HL-60 (cell line): ENCODE results near the gene DLG5.

Source experiments
- POLR2AphosphoS5 ChIP-seq: IDR thresholded peaks from 2 replicates; pipeline ENCODE4 v1.6.1; 2012; ENCODE audit warnings: low read depth
- SPI1 ChIP-seq: IDR thresholded peaks from 2 replicates; pipeline ENCODE4 v1.6.1; 2012; ENCODE audit warnings: low read depth, mild to moderate bottlenecking, borderline replicate concordance
- TF ChIP-seq, protein P1 (sequence below): IDR thresholded peaks from one replicate; pipeline ENCODE4 v1.5.1; 2011; ENCODE audit warnings: low read length, control low read depth, inconsistent platforms; ENCODE audit not compliant: insufficient read depth
- TF ChIP-seq, protein P2 (sequence below): IDR thresholded peaks from 2 replicates; pipeline ENCODE4 v1.6.1; 2012; ENCODE audit warnings: low read depth; ENCODE audit not compliant: insufficient replicate concordance

DNA sequence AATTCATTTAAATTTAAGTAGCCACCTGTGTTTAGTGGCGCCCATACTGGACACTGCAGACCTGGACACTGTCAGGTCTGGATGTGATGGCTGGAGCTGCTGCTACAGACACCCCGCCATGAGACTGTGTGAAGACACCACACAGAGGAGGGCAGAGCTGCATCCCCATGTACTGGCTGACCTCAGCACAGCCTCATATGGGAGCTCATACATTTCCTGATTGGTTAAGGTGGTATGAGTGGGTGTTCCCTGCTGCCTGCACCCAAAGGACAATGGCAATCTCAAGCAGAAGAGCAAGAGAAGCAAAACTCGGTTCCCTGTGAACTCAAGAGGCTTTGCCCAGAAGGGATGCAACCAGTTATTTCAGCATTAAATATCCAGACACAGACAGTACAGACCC, 60.0 kb downstream of the DLG5 start:
- TF ChIP-seq, protein P1, sequence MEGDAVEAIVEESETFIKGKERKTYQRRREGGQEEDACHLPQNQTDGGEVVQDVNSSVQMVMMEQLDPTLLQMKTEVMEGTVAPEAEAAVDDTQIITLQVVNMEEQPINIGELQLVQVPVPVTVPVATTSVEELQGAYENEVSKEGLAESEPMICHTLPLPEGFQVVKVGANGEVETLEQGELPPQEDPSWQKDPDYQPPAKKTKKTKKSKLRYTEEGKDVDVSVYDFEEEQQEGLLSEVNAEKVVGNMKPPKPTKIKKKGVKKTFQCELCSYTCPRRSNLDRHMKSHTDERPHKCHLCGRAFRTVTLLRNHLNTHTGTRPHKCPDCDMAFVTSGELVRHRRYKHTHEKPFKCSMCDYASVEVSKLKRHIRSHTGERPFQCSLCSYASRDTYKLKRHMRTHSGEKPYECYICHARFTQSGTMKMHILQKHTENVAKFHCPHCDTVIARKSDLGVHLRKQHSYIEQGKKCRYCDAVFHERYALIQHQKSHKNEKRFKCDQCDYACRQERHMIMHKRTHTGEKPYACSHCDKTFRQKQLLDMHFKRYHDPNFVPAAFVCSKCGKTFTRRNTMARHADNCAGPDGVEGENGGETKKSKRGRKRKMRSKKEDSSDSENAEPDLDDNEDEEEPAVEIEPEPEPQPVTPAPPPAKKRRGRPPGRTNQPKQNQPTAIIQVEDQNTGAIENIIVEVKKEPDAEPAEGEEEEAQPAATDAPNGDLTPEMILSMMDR, result no peak
- TF ChIP-seq, protein P2, sequence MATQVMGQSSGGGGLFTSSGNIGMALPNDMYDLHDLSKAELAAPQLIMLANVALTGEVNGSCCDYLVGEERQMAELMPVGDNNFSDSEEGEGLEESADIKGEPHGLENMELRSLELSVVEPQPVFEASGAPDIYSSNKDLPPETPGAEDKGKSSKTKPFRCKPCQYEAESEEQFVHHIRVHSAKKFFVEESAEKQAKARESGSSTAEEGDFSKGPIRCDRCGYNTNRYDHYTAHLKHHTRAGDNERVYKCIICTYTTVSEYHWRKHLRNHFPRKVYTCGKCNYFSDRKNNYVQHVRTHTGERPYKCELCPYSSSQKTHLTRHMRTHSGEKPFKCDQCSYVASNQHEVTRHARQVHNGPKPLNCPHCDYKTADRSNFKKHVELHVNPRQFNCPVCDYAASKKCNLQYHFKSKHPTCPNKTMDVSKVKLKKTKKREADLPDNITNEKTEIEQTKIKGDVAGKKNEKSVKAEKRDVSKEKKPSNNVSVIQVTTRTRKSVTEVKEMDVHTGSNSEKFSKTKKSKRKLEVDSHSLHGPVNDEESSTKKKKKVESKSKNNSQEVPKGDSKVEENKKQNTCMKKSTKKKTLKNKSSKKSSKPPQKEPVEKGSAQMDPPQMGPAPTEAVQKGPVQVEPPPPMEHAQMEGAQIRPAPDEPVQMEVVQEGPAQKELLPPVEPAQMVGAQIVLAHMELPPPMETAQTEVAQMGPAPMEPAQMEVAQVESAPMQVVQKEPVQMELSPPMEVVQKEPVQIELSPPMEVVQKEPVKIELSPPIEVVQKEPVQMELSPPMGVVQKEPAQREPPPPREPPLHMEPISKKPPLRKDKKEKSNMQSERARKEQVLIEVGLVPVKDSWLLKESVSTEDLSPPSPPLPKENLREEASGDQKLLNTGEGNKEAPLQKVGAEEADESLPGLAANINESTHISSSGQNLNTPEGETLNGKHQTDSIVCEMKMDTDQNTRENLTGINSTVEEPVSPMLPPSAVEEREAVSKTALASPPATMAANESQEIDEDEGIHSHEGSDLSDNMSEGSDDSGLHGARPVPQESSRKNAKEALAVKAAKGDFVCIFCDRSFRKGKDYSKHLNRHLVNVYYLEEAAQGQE, result no peak
- TF ChIP-seq SPI1, result no peak
- TF ChIP-seq POLR2AphosphoS5, result no peak
